HL-60 (cell line): Measurements from ENCODE around the gene ASTN2.

Experiments used
- DNase-seq, 2 experiments: peaks; one replicate each; pipeline ENCODE4 v3.0.0-alpha.2; 2010 to 2020; ENCODE audit warnings: low read depth in 1 of 2, low spot score in 1 of 2
- H3K27ac ChIP-seq: fragments of 250-450 bp; sonication (Bioruptor Pico); replicated peaks from 2 replicates; pipeline ENCODE4 v1.5.1; 2020; ENCODE audit warnings: mild to moderate bottlenecking, moderate library complexity
- H3K27me3 ChIP-seq: fragments of 250-450 bp; sonication (Bioruptor Pico); 2 replicates; pipeline ENCODE4 v1.5.1; 2021; ENCODE audit warnings: mild to moderate bottlenecking, moderate library complexity; ENCODE audit not compliant: insufficient read depth, poor library complexity, severe bottlenecking
- H3K4me3 ChIP-seq: replicated peaks from 2 replicates; pipeline ENCODE4 v1.5.1; 2011; ENCODE audit warnings: mild to moderate bottlenecking, control low read depth, low read length; ENCODE audit not compliant: insufficient read depth
- GABPA ChIP-seq: IDR thresholded peaks from 2 replicates; pipeline ENCODE4 v1.6.1; 2012; ENCODE audit warnings: low read depth
- POLR2AphosphoS5 ChIP-seq: IDR thresholded peaks from 2 replicates; pipeline ENCODE4 v1.6.1; 2012; ENCODE audit warnings: low read depth
- SPI1 ChIP-seq: IDR thresholded peaks from 2 replicates; pipeline ENCODE4 v1.6.1; 2012; ENCODE audit warnings: low read depth, mild to moderate bottlenecking, borderline replicate concordance
- TF ChIP-seq, protein P1 (sequence below): IDR thresholded peaks from one replicate; pipeline ENCODE4 v1.5.1; 2011; ENCODE audit warnings: low read length, control low read depth, inconsistent platforms; ENCODE audit not compliant: insufficient read depth
- TF ChIP-seq, protein P2 (sequence below): IDR thresholded peaks from 2 replicates; pipeline ENCODE4 v1.6.1; 2012; ENCODE audit warnings: low read depth; ENCODE audit not compliant: insufficient replicate concordance

Gene ASTN2

DNA sequence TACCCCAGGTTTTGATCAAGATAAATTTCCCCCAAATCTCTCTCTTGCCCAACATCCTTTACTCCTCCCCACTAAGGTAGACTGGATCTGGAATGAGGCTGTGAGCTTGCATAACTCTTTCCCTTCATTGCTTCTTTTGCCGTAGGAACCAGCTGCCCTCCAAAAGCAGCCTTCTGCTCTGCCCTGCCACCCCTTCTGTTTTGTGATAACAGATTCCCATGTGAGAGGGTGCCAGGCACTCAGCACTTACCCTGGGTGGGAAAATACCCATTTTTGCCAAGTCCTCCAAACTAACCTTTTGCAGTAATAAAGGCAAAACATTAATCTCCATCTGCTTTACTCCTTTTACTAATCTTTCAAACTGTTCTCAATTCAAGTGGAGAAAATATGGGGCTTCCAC, 182.6 kb downstream of the ASTN2 start:
- Histone ChIP-seq H3K27me3 (no peaks in the 10 kb centered on the region), H3K27ac (no peak overlapping the region), H3K4me3 (no peak overlapping the region)
- DNase-seq, result no peak
- TF ChIP-seq, protein P1, sequence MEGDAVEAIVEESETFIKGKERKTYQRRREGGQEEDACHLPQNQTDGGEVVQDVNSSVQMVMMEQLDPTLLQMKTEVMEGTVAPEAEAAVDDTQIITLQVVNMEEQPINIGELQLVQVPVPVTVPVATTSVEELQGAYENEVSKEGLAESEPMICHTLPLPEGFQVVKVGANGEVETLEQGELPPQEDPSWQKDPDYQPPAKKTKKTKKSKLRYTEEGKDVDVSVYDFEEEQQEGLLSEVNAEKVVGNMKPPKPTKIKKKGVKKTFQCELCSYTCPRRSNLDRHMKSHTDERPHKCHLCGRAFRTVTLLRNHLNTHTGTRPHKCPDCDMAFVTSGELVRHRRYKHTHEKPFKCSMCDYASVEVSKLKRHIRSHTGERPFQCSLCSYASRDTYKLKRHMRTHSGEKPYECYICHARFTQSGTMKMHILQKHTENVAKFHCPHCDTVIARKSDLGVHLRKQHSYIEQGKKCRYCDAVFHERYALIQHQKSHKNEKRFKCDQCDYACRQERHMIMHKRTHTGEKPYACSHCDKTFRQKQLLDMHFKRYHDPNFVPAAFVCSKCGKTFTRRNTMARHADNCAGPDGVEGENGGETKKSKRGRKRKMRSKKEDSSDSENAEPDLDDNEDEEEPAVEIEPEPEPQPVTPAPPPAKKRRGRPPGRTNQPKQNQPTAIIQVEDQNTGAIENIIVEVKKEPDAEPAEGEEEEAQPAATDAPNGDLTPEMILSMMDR, result no peak
- no peak for TF ChIP-seq POLR2AphosphoS5
- TF ChIP-seq GABPA, result no peak
- no peak for TF ChIP-seq SPI1

DNA sequence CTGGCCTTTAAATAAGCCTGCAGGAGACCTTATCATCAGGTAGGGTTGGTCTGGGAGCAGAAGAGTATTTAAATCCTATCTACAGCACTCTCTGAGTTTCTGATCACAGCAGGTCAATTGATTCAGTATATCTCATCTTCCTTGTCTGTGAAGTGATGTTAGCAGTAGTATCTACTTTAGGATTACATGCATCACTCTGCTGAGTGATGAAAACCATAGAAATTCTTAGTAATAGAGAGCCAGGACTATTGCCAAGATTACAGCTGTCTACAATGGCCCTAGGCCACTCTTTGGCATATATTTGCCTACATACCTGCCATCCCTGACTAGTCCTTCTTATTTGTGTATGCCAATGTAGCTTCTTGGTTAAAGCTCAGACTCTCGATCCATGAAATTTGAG, 183.8 kb downstream of the ASTN2 start:
- Histone ChIP-seq H3K4me3 (no peak overlapping the region), H3K27ac (no peak overlapping the region), H3K27me3 (no peaks in the 10 kb centered on the region)
- TF ChIP-seq GABPA (no peak), SPI1 (no peak), POLR2AphosphoS5 (no peak)
- TF ChIP-seq, protein P1, result no peak
- TF ChIP-seq, protein P2, sequence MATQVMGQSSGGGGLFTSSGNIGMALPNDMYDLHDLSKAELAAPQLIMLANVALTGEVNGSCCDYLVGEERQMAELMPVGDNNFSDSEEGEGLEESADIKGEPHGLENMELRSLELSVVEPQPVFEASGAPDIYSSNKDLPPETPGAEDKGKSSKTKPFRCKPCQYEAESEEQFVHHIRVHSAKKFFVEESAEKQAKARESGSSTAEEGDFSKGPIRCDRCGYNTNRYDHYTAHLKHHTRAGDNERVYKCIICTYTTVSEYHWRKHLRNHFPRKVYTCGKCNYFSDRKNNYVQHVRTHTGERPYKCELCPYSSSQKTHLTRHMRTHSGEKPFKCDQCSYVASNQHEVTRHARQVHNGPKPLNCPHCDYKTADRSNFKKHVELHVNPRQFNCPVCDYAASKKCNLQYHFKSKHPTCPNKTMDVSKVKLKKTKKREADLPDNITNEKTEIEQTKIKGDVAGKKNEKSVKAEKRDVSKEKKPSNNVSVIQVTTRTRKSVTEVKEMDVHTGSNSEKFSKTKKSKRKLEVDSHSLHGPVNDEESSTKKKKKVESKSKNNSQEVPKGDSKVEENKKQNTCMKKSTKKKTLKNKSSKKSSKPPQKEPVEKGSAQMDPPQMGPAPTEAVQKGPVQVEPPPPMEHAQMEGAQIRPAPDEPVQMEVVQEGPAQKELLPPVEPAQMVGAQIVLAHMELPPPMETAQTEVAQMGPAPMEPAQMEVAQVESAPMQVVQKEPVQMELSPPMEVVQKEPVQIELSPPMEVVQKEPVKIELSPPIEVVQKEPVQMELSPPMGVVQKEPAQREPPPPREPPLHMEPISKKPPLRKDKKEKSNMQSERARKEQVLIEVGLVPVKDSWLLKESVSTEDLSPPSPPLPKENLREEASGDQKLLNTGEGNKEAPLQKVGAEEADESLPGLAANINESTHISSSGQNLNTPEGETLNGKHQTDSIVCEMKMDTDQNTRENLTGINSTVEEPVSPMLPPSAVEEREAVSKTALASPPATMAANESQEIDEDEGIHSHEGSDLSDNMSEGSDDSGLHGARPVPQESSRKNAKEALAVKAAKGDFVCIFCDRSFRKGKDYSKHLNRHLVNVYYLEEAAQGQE, result no peak
- no peak for DNase-seq

DNA sequence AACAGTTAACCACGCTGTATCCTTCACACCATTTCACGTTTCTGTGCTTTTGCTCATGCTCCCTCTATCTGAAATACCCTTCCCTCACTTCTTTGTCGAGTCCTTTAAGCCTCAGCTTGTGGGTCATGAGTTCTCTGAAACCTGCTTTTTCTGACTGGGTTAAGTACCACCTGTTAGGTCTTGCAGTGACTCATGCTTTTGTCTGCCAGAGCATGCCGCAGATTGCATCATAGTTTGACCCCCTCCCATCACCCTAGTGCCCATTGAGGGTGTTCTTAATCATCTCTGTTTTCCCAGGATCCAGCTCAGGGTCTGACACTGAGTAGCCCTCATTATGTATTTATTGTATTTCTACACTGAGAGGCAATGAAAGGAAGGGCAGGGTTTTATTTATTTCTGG, 190.2 kb downstream of the ASTN2 start:
- Histone ChIP-seq H3K27me3 (no peaks in the 10 kb centered on the region), H3K4me3 (no peak overlapping the region), H3K27ac (no peak overlapping the region)
- no peak for DNase-seq
- TF ChIP-seq POLR2AphosphoS5 (no peak), GABPA (no peak), SPI1 (no peak)
- TF ChIP-seq, protein P1, result no peak
- TF ChIP-seq, protein P2, result no peak

DNA sequence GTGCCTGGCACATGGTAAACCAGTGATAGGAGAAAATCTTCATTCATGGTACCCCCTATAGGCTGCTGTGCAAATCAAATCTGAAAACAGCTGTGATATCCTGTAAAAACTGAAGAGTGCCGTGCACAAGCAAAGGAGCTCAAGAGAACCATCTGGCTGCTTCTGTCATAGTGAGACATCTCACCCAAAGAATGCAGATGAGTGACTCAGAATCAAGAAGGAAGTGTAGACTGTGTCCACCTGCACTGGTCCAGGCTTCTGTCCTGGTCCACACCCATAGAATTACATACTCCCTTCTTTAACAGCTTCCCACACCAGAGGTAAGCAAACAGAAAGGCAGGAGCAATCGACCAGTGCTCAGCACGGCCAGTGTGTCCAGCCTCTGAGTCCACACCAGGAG, 195.9 kb downstream of the ASTN2 start:
- no peak overlapping the region for H3K4me3 ChIP-seq
- TF ChIP-seq, protein P1, result no peak
- TF ChIP-seq GABPA (no peak), POLR2AphosphoS5 (no peak), SPI1 (no peak)
- TF ChIP-seq, protein P2, result no peak

More for the DNA sequence above, 195.9 kb downstream of the ASTN2 start:
- Histone ChIP-seq H3K27me3 (no peaks in the 10 kb centered on the region), H3K27ac (no peak overlapping the region)
- DNase-seq, result no peak
